Spleen (tissue), 7 donors: ENCODE results near the gene PRKG1.

Experiments used
- CTCF ChIP-seq, 11 experiments: fragments of 200-600 bp in 7 of 11; fragments of 450-650 bp in 4 of 11; sonication (generic) in 4 of 11; IDR thresholded peaks in 8 of 11; conservative IDR thresholded peaks in 3 of 11; 1 replicate in 7 of 11; 2 replicates in 4 of 11; pipeline versions ENCODE4 v1.4.0 to v1.8.0; 2016 to 2021; ENCODE audit warnings: antibody characterized with exemption in 11 of 11, inconsistent platforms in 4 of 11, mild to moderate bottlenecking in 1 of 11
- POLR2A ChIP-seq, 3 donors: fragments of 450-650 bp; IDR thresholded peaks; one replicate each; pipeline ENCODE4 v1.5.1; 2017; ENCODE audit warnings: antibody characterized with exemption in 3 of 3, mild to moderate bottlenecking in 1 of 3
- POLR2AphosphoS5 ChIP-seq, 3 donors: sonication (generic); formaldehyde crosslinking; IDR thresholded peaks; one replicate each; pipeline ENCODE4 v1.5.1; 2017; ENCODE audit warnings: antibody characterized with exemption in 3 of 3
- donor health status: DM: no; HTN: no; CAD: no; lungs with moderate emphysema.
- donor health status: DM: no; HTN: no; CAD: no.
- donor health status: DM: no; HTN: no; CAD: no.

GRCh38 chr10:52261362-52261761 lies 1187.1 kb downstream of the PRKG1 start:
- TF ChIP-seq CTCF (IDR thresholded peaks at IDR 0.05 in 8 of 11, conservative IDR thresholded peaks at IDR 0.05 in 3 of 11) = no peak
- no peak for TF ChIP-seq POLR2A (IDR thresholded peaks at IDR 0.05)
- TF ChIP-seq POLR2AphosphoS5 (IDR thresholded peaks at IDR 0.05) = no peak
